Epithelial cell of prostate (primary cell): ENCODE results near the gene GRAP2.
"Not testable (repeated sequence)": the region's sequence is repeated elsewhere in the genome, so short reads cannot be mapped to it uniquely, and the experiment has no call there.

Source experiments
- DNase-seq: peaks from one replicate; pipeline ENCODE4 v3.0.0-alpha.2; 2011; ENCODE audit warnings: low read depth, low spot score
- H3K27ac ChIP-seq: fragments of 450-650 bp; 2 replicates; pipeline ENCODE4 v1.5.1; 2017; ENCODE audit warnings: mild to moderate bottlenecking

GRAP2 gene

DNA sequence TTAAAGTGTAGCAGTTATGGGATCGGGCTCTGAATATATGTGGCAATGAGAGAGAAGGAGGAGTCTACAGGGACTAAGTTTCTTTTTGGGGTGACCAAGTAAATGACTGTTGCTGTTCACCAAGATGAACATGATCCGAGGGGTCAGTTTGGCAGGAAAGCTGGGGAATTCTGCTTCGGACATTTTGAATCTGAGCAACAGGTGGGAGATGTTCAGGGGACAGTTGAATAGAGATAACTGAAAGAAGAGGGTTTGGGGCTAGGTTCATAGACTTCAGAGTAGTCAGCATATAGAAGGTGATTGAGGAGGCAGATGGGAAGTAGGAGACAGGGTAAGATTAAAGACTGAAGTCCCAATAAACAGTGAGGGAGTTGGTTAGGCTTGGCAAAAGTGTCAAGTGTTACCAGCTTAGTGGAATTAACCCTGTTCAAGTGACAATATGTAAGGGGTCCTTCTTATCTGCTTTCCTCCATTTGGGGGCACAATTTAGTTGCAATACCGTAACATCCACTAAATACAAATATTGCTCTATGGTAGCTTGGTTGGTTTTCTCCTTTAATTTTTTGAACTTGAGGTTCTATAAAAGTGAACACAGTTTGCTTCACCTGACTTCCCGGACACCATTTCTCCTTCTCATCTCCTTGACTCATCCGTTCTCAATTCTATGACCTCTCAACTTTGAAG, 4.4 kb upstream of the GRAP2 start:
- no peak overlapping the region for H3K27ac ChIP-seq
- no peak for DNase-seq

GRCh38 chr22:39897841-39898240, 3.0 kb upstream of the GRAP2 start:
- H3K27ac ChIP-seq: no peak overlapping the region
- no peak for DNase-seq

DNA sequence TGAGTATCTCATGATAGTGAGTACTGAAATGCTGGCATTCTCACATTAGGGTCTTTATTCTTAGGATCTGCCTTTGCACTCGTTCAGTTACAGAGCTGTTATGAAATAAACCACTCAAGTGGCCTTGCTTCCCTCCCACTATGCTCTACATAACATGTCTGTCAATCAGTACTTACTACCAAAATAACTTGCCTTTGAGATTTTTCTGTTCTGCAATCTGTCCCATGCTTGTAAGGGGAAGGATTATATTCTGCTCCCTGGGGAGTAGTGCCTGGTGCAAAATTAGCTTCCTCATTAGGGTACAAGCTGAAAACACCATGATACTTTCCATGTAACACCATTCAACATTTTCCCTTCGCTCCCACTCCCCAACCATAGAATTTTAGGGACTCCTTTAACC, 1.9 kb upstream of the GRAP2 start:
- no peak for DNase-seq
- H3K27ac ChIP-seq: no peak overlapping the region

GRCh38 chr22:39901565-39902146, 772 bp downstream of the GRAP2 start:
- DNase-seq: no peak
- H3K27ac ChIP-seq: no peak overlapping the region

- not testable (repeated sequence) for H3K27ac ChIP-seq
Observed at GRCh38 chr22:39904024-39904423, 3.1 kb downstream of the GRAP2 start.

GRCh38 chr22:39904862-39905261, 4.0 kb downstream of the GRAP2 start:
- no peak overlapping the region for H3K27ac ChIP-seq
- DNase-seq: no peak

More at GRCh38 chr22:39904024-39904423, 3.1 kb downstream of the GRAP2 start:
- not testable (repeated sequence) for DNase-seq

DNA sequence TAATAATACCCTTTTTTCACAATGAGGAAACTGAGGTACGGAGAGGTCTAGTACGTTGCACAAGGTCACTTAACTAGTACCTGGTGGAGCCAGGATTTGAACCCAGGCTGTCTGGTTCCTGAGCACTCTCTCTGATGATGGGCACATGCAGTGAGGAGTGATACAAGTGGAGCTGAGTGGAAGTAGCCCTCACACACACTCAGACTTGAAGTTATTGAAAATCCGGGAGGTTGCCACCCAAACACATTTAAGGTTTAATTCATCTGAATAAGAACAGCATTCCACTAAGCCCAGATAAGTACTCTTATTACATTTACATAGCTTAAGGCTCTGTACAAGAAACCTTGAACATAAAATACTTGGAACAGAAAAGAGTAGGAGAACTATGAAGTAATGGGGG, 4.8 kb downstream of the GRAP2 start:
- H3K27ac ChIP-seq: no peak overlapping the region

DNA sequence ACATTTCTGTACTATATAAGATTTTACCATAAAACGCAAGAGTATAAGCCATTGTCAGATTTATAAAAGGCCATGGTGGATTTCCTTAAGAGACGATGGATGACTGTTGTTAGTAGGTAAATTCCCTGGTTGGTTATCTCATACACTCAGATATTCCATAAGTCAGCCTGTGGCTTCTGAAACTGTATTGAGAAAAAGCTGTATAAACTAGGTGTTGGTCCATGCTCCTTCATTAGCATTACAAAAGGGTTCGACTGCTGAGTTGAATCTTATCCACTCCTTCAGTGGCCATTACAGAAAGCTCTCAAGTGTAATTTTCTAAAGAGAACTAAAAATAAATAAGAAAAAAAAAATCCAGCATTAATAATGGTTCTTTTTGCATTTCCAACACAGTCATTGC, 5.3 kb downstream of the GRAP2 start:
- no peak overlapping the region for H3K27ac ChIP-seq
- DNase-seq: no peak

More for the DNA sequence above, 4.8 kb downstream of the GRAP2 start:
- DNase-seq: no peak

DNA sequence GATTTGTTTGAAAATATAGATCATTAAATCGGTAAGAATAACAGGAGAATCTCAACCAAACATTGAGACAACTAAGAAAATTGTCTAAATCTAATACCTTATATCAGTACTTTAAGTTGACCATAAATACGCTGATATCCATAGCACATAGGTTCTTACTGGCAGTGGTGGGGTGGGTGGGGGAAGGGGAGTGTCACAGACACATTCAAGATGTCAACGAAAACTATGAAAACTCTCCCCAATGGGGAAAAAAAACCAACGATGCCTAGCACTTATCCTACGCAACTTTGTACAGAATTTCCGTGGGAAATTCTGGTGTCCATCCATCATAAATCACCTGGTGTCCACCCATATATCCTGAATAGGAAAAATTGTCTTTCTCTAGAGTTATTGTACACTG, 6.2 kb downstream of the GRAP2 start:
- no peak overlapping the region for H3K27ac ChIP-seq
- no peak for DNase-seq

DNA sequence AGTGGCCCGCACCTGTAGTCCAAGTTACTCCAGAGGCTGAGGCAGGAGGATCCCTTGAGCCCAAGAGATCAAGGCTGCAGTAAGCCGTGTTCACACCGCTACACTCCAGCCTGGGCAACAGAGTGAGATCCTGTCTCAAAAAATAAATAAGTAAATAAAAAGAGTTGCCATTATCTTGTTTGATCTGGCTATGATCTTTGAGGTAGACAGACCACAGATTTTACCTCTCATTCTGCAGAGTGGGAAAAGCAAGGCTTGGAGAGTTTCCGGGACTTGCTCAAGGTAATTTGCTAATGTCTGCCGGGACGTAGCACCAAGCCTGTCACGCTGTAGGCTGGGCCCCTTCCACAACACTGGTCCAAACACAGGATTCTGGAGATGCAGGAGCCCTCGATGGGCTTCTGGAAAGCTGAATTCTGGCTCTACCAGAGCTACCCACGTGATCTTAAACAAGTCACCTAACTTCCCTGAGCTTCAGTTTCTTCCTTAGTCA, 6.8 kb downstream of the GRAP2 start:
- no peak for DNase-seq
- H3K27ac ChIP-seq: no peak overlapping the region

DNA sequence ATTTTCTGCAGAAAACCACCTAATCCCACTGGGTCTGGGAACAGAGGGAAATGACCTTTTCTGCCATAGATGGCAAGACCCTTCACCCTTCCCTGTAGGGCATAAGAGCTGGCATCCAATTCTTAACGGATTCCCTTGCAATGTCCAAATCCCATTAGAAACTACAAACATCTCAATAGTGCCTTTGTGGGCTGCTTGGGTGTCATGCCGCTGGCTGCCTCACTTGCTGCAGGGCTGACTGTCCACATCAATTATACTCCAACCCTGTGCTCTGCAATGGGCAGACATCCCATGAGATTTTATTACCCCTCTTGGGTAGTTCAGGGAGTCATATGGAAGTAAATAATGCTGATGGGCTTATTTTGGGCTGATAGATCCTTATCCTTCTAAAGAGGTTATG, 7.3 kb downstream of the GRAP2 start:
- no peak overlapping the region for H3K27ac ChIP-seq
- no peak for DNase-seq

DNA sequence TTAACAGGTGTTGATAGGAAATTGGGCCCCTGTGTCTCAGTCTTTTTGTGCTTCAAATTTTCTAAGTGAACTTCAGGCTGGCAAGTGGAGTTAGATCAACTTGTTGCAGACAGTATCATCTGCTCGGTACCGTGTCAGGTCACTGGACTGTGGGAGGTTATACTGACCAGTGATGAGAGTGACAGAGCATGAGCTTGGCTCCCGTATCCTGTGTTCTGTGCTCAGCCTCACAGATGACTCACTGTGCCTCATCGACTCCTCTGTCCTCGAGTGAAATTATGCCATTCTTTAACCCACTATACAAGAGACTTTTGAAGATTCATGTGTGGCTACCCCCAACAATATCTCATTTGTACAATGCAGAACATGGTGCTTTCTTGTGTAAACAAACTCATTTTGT, 7.9 kb downstream of the GRAP2 start:
- DNase-seq: no peak

GRCh38 chr22:39910876-39911613, 10.2 kb downstream of the GRAP2 start:
- DNase-seq: no peak
- H3K27ac ChIP-seq: no peak overlapping the region

More for the DNA sequence above, 7.9 kb downstream of the GRAP2 start:
- no peak overlapping the region for H3K27ac ChIP-seq

- no peak overlapping the region for H3K27ac ChIP-seq
Observed at GRCh38 chr22:39913321-39913720, 12.4 kb downstream of the GRAP2 start.

DNA sequence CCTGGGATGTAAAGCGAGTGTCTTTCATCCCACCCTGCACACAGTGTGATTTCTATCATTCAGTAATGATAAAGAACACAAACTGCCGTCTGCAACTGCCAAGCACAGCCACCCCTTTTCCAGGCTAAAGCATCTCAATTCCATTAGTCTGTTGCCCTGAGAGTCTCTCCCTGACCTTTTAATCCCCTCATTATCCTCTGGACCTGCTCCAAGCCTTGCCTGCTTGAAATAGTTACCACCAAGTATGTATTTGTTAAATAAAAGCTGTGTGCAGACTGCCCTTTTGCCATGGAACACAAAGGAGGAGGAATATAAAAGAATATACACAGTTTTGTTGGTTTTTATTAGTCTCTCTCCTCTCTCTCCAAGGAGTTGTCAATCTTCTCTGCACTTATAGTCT, 13.0 kb downstream of the GRAP2 start:
- DNase-seq: no peak
- no peak overlapping the region for H3K27ac ChIP-seq

More at GRCh38 chr22:39913321-39913720, 12.4 kb downstream of the GRAP2 start:
- no peak for DNase-seq

DNA sequence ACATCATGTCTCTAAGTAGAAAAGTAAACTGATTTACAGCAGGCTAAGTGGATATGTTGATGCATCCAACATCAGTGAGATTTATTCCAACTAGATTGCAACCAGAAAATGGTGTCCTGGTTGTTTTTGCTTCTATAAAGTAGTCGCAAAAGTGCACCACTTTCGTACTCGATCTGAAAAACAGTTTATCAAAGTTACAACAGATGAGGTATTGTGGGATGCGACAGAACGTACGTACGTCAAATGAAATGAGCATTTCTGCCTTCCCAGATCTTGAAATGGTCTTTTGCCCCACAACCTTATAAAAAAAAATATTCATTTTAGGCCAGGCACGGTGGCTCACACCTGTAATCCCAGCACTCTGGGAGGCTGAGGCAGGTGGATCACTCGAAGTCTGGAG, 13.7 kb downstream of the GRAP2 start:
- H3K27ac ChIP-seq: no peak overlapping the region
- DNase-seq: no peak

DNA sequence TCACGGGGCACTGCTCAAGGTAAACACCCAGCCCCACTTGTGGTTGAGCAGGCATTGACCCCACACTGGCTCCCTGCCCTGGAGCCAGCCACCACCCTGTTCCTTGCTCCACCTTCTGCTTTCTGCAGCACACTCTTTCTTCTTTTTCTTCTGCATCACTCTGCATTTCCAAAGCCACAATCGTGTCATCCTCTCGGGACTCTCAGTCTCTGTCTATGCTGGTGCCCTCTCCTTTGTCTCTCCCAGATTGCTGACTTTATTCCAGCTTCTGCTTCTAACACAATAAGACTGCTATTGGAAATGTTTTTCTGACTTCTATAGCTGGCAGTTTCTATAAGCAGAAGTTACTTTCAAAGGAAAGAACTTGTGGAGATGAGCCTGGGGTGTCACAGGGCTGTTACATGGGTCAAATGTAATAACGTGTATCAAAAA, 14.4 kb downstream of the GRAP2 start:
- DNase-seq: no peak
- H3K27ac ChIP-seq: no peak overlapping the region

GRCh38 chr22:39916496-39916895, 15.6 kb downstream of the GRAP2 start:
- no peak for DNase-seq
- no peak overlapping the region for H3K27ac ChIP-seq

DNA sequence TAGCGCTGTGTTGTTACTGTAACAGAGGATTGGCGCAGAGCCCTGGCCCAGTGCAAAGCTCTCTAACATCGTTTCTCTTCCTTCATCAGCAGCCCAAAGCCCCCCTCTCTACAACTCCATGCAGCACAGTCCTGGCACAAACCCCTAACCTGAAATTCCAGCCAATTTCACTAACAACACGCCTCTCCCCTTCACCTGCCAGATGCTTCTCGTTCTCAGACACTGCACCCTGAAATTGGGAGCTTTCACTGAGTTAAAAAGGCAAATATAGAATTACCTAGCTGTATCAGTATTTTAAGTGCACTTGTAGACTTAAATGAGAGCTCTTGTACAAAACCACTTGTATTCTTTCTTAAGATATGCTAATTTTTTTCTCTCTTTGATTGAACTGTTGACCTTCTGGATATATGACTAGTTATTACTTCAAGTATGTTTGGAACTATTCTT, 16.3 kb downstream of the GRAP2 start:
- DNase-seq: no peak
- no peak overlapping the region for H3K27ac ChIP-seq

- H3K27ac ChIP-seq: no peak overlapping the region
- no peak for DNase-seq
Observed at GRCh38 chr22:39917776-39918495, 17.1 kb downstream of the GRAP2 start.
